ENCODE results near the gene TNNT3. TPM values are rescaled to one million over a fixed set of nuclear protein-coding genes. Genes with fewer than 3 reads are reported as not detected.

The TNNT3 gene
- total RNA-seq, 1 experiment from 2014 or later: 0.88 TPM

DNA sequence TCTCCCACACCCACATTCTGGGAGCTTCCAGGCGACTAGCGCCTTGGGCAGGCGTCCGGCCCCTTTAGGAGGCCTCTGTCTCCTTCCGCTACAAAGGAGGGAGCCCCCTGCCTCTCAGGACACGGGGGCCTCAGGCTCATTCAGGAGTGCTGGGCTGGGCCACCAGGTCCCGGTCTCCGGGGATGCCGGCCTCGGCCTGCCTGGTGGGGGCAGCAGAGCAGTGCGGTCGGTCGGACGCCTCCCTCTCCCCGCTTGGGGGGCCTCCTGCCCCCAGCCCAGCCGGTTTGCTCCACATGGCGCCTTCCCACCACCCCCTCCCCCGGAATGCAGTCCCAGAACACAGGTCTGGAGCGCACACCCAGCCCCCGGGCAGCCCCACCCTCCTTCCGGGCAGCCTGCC is 49.5 kb downstream of the TNNT3 start:
- H3K9me3 ChIP-seq: no peaks in the 10 kb centered on the region
- no peak for TF ChIP-seq CTCF (IDR thresholded peaks at IDR 0.05; ENCODE audit: insufficient read depth in 1 of 2, low read depth in 1 of 2, low read length in 1 of 2, severe bottlenecking in 1 of 2, unreplicated experiment in 1 of 2)
- no peak overlapping the region for H3K4me3 Mint-ChIP-seq (ENCODE audit: unreplicated experiment)
- H3K9me3 Mint-ChIP-seq (ENCODE audit: unreplicated experiment): no peaks in the 10 kb centered on the region
- intact Hi-C loops (cut with micrococcal nuclease; ENCODE audit: unreplicated experiment): no loop called here
- ChIA-PET POLR2A (interaction anchor here (0.6 to 0.7 kb wide), 2 partner anchors 12 to 19 kb away, joined by 3 to 4 read pairs; no protein-coding TSS in a partner anchor), CTCF (interaction anchor here (1.1 to 1.4 kb wide), 3 partner anchors 175 to 182 kb away, joined by 3 to 13 read pairs (median 5); no protein-coding TSS in a partner anchor)
- H3K36me3 ChIP-seq (ENCODE audit: control insufficient read depth, insufficient read depth, low read length): no peaks in the 10 kb centered on the region
- DNase-seq: no peak
- no peaks in the 10 kb centered on the region for H3K4me1 ChIP-seq
- H3K4me3 ChIP-seq (ENCODE audit: low read depth, low read length): no peak overlapping the region
- H3K27me3 Mint-ChIP-seq (ENCODE audit: insufficient read depth, unreplicated experiment): no peaks in the 10 kb centered on the region
- no peaks in the 10 kb centered on the region for H3K4me1 Mint-ChIP-seq (ENCODE audit: low read depth, unreplicated experiment)
- H3K36me3 Mint-ChIP-seq (ENCODE audit: insufficient read depth, unreplicated experiment): no peaks in the 10 kb centered on the region
- H3K27me3 ChIP-seq (replicated peaks; ENCODE audit: control insufficient read depth, insufficient read depth, low read length): no peaks in the 10 kb centered on the region
- no peak overlapping the region for H3K27ac Mint-ChIP-seq (ENCODE audit: unreplicated experiment)
- no TSS peak for BruUV-seq (replicated peaks)

GRCh38 chr11:1969776-1970175 is 50.3 kb downstream of the TNNT3 start:
- H3K36me3 Mint-ChIP-seq (ENCODE audit: insufficient read depth, unreplicated experiment): no peaks in the 10 kb centered on the region
- H3K27ac Mint-ChIP-seq (ENCODE audit: unreplicated experiment): no peak overlapping the region
- intact Hi-C loops (cut with micrococcal nuclease; ENCODE audit: unreplicated experiment): no loop called here
- no peaks in the 10 kb centered on the region for H3K9me3 Mint-ChIP-seq (ENCODE audit: unreplicated experiment)
- DNase-seq: no peak
- no TSS peak for BruUV-seq (replicated peaks)
- H3K4me3 Mint-ChIP-seq (ENCODE audit: unreplicated experiment): no peak overlapping the region
- no peaks in the 10 kb centered on the region for H3K27me3 ChIP-seq (replicated peaks; ENCODE audit: control insufficient read depth, insufficient read depth, low read length)
- no peaks in the 10 kb centered on the region for H3K4me1 Mint-ChIP-seq (ENCODE audit: low read depth, unreplicated experiment)
- H3K36me3 ChIP-seq (ENCODE audit: control insufficient read depth, insufficient read depth, low read length): no peaks in the 10 kb centered on the region
- no peaks in the 10 kb centered on the region for H3K4me1 ChIP-seq
- H3K9me3 ChIP-seq: no peaks in the 10 kb centered on the region
- no peak for TF ChIP-seq CTCF (IDR thresholded peaks at IDR 0.05; ENCODE audit: insufficient read depth in 1 of 2, low read depth in 1 of 2, low read length in 1 of 2, severe bottlenecking in 1 of 2, unreplicated experiment in 1 of 2)
- POLR2A ChIA-PET: interaction anchor here (0.7 kb wide), 1 partner anchor 11 kb away, joined by 3 read pairs; no protein-coding TSS in a partner anchor
- H3K4me3 ChIP-seq (ENCODE audit: low read depth, low read length): no peak overlapping the region
- CTCF ChIA-PET: interaction anchor here (1.0 to 1.4 kb wide), 4 partner anchors 67 to 182 kb away, joined by 3 to 13 read pairs (median 4); no protein-coding TSS in a partner anchor
- H3K27me3 Mint-ChIP-seq (ENCODE audit: insufficient read depth, unreplicated experiment): no peaks in the 10 kb centered on the region

DNA sequence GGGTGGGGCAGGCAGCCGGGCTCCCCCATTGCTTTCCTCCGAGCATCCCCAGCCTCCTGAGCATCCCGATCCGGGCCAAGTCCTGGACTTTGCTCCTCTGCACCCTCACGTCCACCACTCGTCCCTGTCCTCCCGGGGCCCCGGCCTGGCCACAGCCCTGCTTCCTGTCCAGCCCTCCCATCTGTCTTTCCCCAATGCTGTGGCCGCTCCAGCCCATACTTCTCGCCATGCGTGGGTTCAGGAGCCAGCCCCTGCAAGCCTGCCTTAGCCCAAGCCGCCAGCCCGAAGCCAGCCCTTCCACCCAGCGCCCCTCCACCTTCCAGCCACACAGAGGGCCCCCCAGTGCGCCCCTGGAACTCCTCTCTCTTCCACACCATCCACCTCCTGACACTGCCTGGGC is 51.5 kb downstream of the TNNT3 start:
- H3K4me3 ChIP-seq (ENCODE audit: low read depth, low read length): no peak overlapping the region
- H3K4me1 ChIP-seq: no peaks in the 10 kb centered on the region
- Mint-ChIP-seq H3K27ac (ENCODE audit: unreplicated experiment) (no peak overlapping the region), H3K9me3 (ENCODE audit: unreplicated experiment) (no peaks in the 10 kb centered on the region), H3K4me3 (ENCODE audit: unreplicated experiment) (no peak overlapping the region), H3K36me3 (ENCODE audit: insufficient read depth, unreplicated experiment) (no peaks in the 10 kb centered on the region), H3K4me1 (ENCODE audit: low read depth, unreplicated experiment) (no peaks in the 10 kb centered on the region), H3K27me3 (ENCODE audit: insufficient read depth, unreplicated experiment) (no peaks in the 10 kb centered on the region)
- TF ChIP-seq CTCF (IDR thresholded peaks at IDR 0.05; ENCODE audit: insufficient read depth in 1 of 2, low read depth in 1 of 2, low read length in 1 of 2, severe bottlenecking in 1 of 2, unreplicated experiment in 1 of 2): no peak
- H3K36me3 ChIP-seq (ENCODE audit: control insufficient read depth, insufficient read depth, low read length): no peaks in the 10 kb centered on the region
- intact Hi-C loops (cut with micrococcal nuclease; ENCODE audit: unreplicated experiment): no loop called here
- no peaks in the 10 kb centered on the region for H3K27me3 ChIP-seq (replicated peaks; ENCODE audit: control insufficient read depth, insufficient read depth, low read length)
- H3K9me3 ChIP-seq: no peaks in the 10 kb centered on the region
- CTCF ChIA-PET: interaction anchor here (1.0 kb wide), 1 partner anchor 181 kb away, joined by 3 read pairs; no protein-coding TSS in a partner anchor
- no TSS peak for BruUV-seq (replicated peaks)
- DNase-seq: no peak
- POLR2A ChIA-PET: no interaction called here

All from Caco-2 (cell line).